ENCODE data around the gene NELL2. TPM values are rescaled to one million over a fixed set of nuclear protein-coding genes. Genes with fewer than 3 reads are reported as not detected.

NELL2 gene
- not detected in 2 replicates for total RNA-seq

DNA sequence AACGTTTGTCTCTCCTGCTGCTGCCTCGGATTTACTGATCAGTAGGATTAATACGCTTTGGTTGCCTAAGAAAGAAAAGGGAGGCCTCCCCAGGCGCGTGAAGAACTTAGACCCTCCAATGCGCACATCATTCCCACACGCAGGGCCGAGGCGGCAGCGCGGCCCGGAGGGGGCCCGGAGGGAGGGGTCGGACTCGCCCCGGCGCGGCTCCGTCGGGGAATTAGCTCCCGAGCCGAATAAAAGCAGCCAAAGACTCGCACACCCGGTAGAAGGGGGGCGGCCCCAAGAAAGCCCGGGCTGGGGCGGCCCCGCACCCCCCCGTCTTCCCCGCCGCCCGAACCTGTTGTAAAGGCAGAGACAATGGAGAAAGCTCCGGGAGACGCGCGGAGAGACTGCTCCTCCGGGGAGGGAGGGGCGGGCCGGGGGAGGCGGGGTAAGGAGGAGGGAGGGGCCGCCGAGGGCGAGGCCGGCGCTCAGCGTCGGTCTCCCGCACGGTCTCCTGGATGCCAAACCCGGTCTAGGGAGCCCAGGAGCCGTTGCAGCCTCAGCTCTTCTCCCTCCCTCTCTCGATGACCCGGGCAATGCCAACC is at the start of gene NELL2:
Gene NELL2 (minus strand): TSS at position 362 of the 590 bp plus-strand sequence. CDS start 446 bp downstream, outside the sequence.

Small RNAs within 50 kb of the gene (small RNA-seq; reads per million reads assigned to genes)
- not detected for gene RF00019

Other genes starting within 250 kb of the NELL2 start
- not detected in 2 replicates for gene DBX2, start 174.8 kb upstream of the NELL2 start, total RNA-seq

All from articular chondrocyte of knee joint (primary cell).